Keratinocyte (primary cell): ENCODE measurements around the gene CDK17. TPM values are rescaled to one million over a fixed set of nuclear protein-coding genes. Genes with fewer than 3 reads are reported as not detected.
A peak's percentile ranks its signal among the peaks of the same experiment; 100 is the strongest.

ENCODE experiments used
- DNase-seq: peaks from one replicate; pipeline ENCODE4 v3.0.0-alpha.2; 2011; ENCODE audit warnings: low read depth, missing footprints, low spot score
- FAIRE-seq: peaks from 2 replicates; lab custom pipeline; 2011; peaks lifted over from hg19 to GRCh38; lab: Jason Lieb, UNC
- H2AFZ ChIP-seq: 2 replicates; pipeline ENCODE4 v1.6.0; 2012; ENCODE audit warnings: low read length, control low read depth, inconsistent platforms; ENCODE audit not compliant: control insufficient read depth
- H3K27ac ChIP-seq: 2 replicates; pipeline ENCODE4 v1.5.1; 2011; ENCODE audit warnings: low read length; ENCODE audit not compliant: control insufficient read depth, insufficient read depth
- H3K27me3 ChIP-seq: 3 replicates; pipeline ENCODE4 v1.6.0; 2011; ENCODE audit warnings: low read length; ENCODE audit not compliant: control insufficient read depth, insufficient read depth; ENCODE audit errors: extremely low read depth
- H3K36me3 ChIP-seq, 2 experiments: 2 replicates in 1 of 2; 3 replicates in 1 of 2; pipeline ENCODE4 v1.5.1; 2011; ENCODE audit warnings: low read length in 2 of 2, mild to moderate bottlenecking in 1 of 2; ENCODE audit not compliant: control insufficient read depth in 2 of 2, insufficient read depth in 2 of 2; ENCODE audit errors: extremely low read depth in 1 of 2
- H3K4me1 ChIP-seq: 3 replicates; pipeline ENCODE4 v1.5.1; 2011; ENCODE audit warnings: low read length; ENCODE audit not compliant: control insufficient read depth, insufficient read depth; ENCODE audit errors: extremely low read depth
- H3K4me2 ChIP-seq: 3 replicates; pipeline ENCODE4 v1.6.0; 2011; ENCODE audit warnings: low read depth, low read length; ENCODE audit not compliant: control insufficient read depth, insufficient read depth; ENCODE audit errors: extremely low read depth
- H3K4me3 ChIP-seq, 3 experiments: fragments of 200-600 bp in 1 of 3; sonication (generic) in 1 of 3; 2 replicates in 2 of 3; 3 replicates in 1 of 3; pipeline ENCODE4 v1.5.1; 2011 to 2016; ENCODE audit warnings: low read length in 3 of 3, mild to moderate bottlenecking in 3 of 3, control low read depth in 2 of 3, inconsistent platforms in 1 of 3, low read depth in 1 of 3, mixed read lengths in 1 of 3, mixed run types in 1 of 3, moderate library complexity in 1 of 3; ENCODE audit not compliant: control insufficient read depth in 2 of 3, insufficient read depth in 2 of 3; ENCODE audit errors: extremely low read depth in 1 of 3
- H3K79me2 ChIP-seq: 2 replicates; pipeline ENCODE4 v1.6.0; 2012; ENCODE audit warnings: low read length; ENCODE audit not compliant: control insufficient read depth, insufficient read depth
- H3K9ac ChIP-seq: 3 replicates; pipeline ENCODE4 v1.6.0; 2011; ENCODE audit warnings: low read length; ENCODE audit not compliant: control insufficient read depth, insufficient read depth; ENCODE audit errors: extremely low read depth
- H3K9me1 ChIP-seq: 3 replicates; pipeline ENCODE4 v1.6.0; 2011; ENCODE audit warnings: low read length; ENCODE audit not compliant: control insufficient read depth, insufficient read depth; ENCODE audit errors: extremely low read depth
- H3K9me3 ChIP-seq: 2 replicates; pipeline ENCODE4 v1.5.1; 2012; ENCODE audit warnings: low read depth, low read length; ENCODE audit not compliant: control insufficient read depth
- H4K20me1 ChIP-seq: 3 replicates; pipeline ENCODE4 v1.6.0; 2011; ENCODE audit warnings: low read length; ENCODE audit not compliant: control insufficient read depth, insufficient read depth; ENCODE audit errors: extremely low read depth
- EZH2 ChIP-seq: IDR thresholded peaks from one replicate; pipeline ENCODE4 v1.6.1; 2012; ENCODE audit warnings: inconsistent platforms, mild to moderate bottlenecking, low read length, moderate library complexity
- dilution Hi-C: fragments of 300-500 bp; cut with MboI; formaldehyde crosslinking; loops from one replicate; pipeline ENCODE4 v1.7.0; 2020; ENCODE audit warnings: low sequenced_read_pairs; ENCODE audit not compliant: extremely low pct_ligation_motif_present
- polyA plus RNA-seq, 5 experiments: library from polyadenylated mRNA; depleted of rRNA in 3 of 5; stranded (reverse) in 3 of 5; stranded (forward) in 1 of 5; unstranded in 1 of 5; fragments of >200 nt; gene quantifications; 1 replicate in 1 of 5; 2 replicates in 3 of 5; 3 replicates in 1 of 5; pipeline versions ENCODE4 v1.2.1 to v1.2.3, GENCODE V29; 2011 to 2012; ENCODE audit warnings: missing spikeins in 2 of 5, low read depth in 1 of 5, low replicate concordance in 1 of 5
- TF ChIP-seq, protein P1 (sequence below), 3 experiments: IDR thresholded peaks in 1 of 3; conservative IDR thresholded peaks in 1 of 3; optimal IDR thresholded peaks in 1 of 3; 2 replicates in 2 of 3; 3 replicates in 1 of 3; pipeline versions ENCODE3 to v1.5.1; 2011; ENCODE audit warnings: low read length in 3 of 3, mild to moderate bottlenecking in 3 of 3, moderate library complexity in 2 of 3, control low read depth in 1 of 3, inconsistent platforms in 1 of 3; ENCODE audit not compliant: insufficient read depth in 2 of 3; ENCODE audit errors: extremely low read depth in 1 of 3

Gene CDK17
- polyA plus RNA-seq, 1 donor (not counting 4 experiments of a cell fraction or from before 2014, with no cell fraction given): 33.0 TPM

DNA sequence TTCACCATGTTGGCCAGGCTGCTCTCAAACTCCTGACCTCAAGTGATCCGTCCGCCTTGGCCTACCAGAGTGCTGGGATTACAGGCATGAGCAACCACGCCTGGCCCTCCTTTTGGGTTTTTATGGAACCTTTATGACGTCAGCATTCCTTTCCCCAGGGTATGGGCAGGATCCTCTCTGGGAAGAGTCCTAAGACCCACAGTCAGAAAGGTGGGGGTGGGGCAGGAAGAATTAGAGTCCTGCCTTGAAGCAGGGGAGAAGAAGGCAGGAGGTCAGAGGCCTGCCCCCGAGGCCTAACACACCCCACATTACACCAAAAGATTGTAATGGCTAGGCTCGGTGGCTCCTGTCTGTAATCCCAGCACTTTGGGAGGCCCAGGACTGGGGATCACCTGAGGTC, 30.8 kb upstream of the CDK17 start:
- Histone ChIP-seq H3K9me1 (no peaks in the 10 kb centered on the region), H3K9ac (no peak overlapping the region), H3K9me3 (no peaks in the 10 kb centered on the region), H3K4me1 (peaks cover 28% of the 10 kb centered on the region), H3K79me2 (peaks cover 5% of the 10 kb centered on the region), H3K4me3 (no peak overlapping the region), H3K4me2 (no peak overlapping the region), H2AFZ (no peak overlapping the region), H4K20me1 (no peaks in the 10 kb centered on the region), H3K27ac (no peak overlapping the region), H3K36me3 (no peaks in the 10 kb centered on the region), H3K27me3 (no peaks in the 10 kb centered on the region)
- TF ChIP-seq EZH2: no peak
- TF ChIP-seq, protein P1, sequence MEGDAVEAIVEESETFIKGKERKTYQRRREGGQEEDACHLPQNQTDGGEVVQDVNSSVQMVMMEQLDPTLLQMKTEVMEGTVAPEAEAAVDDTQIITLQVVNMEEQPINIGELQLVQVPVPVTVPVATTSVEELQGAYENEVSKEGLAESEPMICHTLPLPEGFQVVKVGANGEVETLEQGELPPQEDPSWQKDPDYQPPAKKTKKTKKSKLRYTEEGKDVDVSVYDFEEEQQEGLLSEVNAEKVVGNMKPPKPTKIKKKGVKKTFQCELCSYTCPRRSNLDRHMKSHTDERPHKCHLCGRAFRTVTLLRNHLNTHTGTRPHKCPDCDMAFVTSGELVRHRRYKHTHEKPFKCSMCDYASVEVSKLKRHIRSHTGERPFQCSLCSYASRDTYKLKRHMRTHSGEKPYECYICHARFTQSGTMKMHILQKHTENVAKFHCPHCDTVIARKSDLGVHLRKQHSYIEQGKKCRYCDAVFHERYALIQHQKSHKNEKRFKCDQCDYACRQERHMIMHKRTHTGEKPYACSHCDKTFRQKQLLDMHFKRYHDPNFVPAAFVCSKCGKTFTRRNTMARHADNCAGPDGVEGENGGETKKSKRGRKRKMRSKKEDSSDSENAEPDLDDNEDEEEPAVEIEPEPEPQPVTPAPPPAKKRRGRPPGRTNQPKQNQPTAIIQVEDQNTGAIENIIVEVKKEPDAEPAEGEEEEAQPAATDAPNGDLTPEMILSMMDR (optimal IDR thresholded peaks at IDR 0.05 in 1 of 3, IDR thresholded peaks at IDR 0.05 in 1 of 3, conservative IDR thresholded peaks at IDR 0.05 in 1 of 3; ENCODE audit: extremely low read depth in 1 of 3, insufficient read depth in 2 of 3, low read length in 3 of 3): no peak
- dilution Hi-C loops: no loop called here
- DNase-seq (no peak), FAIRE-seq (no peak)

DNA sequence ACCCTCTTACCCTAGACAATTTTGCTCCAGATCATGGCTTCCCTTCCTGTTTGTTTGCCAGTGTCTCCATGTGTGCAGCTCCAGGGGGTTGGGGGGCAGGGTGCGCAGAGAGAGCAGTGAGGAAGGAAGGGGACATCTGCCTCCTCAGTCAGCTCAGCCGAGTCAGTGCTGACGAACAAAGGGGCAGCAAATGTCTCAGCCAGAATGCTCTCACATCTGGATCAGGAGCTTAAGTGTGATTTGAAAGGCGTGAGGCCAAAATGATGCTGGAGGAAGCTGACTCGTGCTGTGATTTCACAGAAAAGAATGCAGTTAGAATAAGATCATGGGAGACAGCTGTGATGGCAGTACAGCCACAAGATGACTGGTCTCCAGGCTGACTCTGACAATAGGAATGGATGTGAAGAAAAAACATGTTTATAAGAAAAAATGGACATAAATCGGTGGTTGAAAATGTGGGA, 27.1 kb upstream of the CDK17 start:
- Histone ChIP-seq H3K27ac (peak overlapping the region; percentile 97), H3K4me2 (peak overlapping the region; percentile 91), H3K4me1 (peaks cover 40% of the 10 kb centered on the region), H3K36me3 (peaks cover 5 to 9% of the 10 kb centered on the region in 2 experiments), H3K9me3 (peaks cover 3% of the 10 kb centered on the region), H3K27me3 (no peaks in the 10 kb centered on the region), H3K4me3 (peak overlapping the region; percentile 55 to 64 (median 58)), H4K20me1 (no peaks in the 10 kb centered on the region), H2AFZ (no peak overlapping the region), H3K9ac (peak overlapping the region; percentile 91), H3K79me2 (peaks cover 18% of the 10 kb centered on the region), H3K9me1 (no peaks in the 10 kb centered on the region)
- TF ChIP-seq, protein P1 (optimal IDR thresholded peaks at IDR 0.05 in 1 of 3, IDR thresholded peaks at IDR 0.05 in 1 of 3, conservative IDR thresholded peaks at IDR 0.05 in 1 of 3; ENCODE audit: extremely low read depth in 1 of 3, insufficient read depth in 2 of 3, low read length in 3 of 3): no peak
- TF ChIP-seq EZH2: no peak
- FAIRE-seq (peak; percentile 93), DNase-seq (peak; percentile 94)
- dilution Hi-C loops: no loop called here
